Ovary (tissue), 3 donors: ENCODE data around the gene FA2H.

Experiments
- EP300 ChIP-seq: sonication (generic); formaldehyde crosslinking; IDR thresholded peaks from one replicate; pipeline ENCODE4 v1.6.1; 2017; ENCODE audit warnings: antibody characterized with exemption
- POLR2A ChIP-seq: fragments of 450-650 bp; IDR thresholded peaks from one replicate; pipeline ENCODE4 v1.6.1; 2017; ENCODE audit warnings: antibody characterized with exemption, mild to moderate bottlenecking, moderate library complexity
- TF ChIP-seq, protein P1 (sequence below), 3 donors: fragments of 450-650 bp in 2 of 3; fragments of 200-600 bp in 1 of 3; IDR thresholded peaks; one replicate each; pipeline versions ENCODE4 v1.5.1 to v1.8.0; 2016 to 2022; ENCODE audit warnings: antibody characterized with exemption in 3 of 3, mild to moderate bottlenecking in 1 of 3
- donor health status: DM: no; HTN: no; CAD: no.

DNA sequence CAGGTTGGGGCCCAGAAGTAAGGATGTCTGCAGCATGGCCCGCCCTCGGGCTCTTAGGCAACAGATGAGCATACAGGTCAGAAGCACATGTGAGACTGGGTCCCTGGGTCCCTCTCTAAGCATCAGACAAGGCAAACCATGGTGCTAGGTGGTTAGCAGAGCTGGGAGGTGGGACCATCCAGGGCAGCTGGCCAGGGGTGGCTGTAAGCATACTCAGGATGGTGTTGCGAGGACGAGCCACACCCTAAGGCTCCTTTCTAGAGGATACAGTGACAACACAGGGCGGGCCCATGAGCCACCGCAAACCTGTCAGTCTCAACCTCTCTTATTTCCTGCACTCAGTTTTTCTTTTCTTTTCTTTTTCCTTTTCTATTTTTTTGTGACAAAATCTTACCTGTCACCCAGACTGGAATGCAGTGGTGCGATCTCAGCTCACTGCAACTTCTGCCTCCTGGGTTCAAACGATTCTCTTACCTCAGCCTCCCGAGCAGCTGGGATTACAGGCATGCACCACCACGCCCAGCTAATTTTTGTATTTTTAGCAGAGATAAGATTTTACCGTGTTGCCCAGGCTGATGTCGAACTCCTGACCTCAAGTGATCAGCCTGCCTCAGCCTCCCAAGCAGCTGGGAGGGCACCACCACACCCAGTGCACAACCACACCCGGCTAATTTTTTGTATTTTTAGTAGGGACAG, 3.6 kb downstream of the FA2H start:
- TF ChIP-seq, protein P1, sequence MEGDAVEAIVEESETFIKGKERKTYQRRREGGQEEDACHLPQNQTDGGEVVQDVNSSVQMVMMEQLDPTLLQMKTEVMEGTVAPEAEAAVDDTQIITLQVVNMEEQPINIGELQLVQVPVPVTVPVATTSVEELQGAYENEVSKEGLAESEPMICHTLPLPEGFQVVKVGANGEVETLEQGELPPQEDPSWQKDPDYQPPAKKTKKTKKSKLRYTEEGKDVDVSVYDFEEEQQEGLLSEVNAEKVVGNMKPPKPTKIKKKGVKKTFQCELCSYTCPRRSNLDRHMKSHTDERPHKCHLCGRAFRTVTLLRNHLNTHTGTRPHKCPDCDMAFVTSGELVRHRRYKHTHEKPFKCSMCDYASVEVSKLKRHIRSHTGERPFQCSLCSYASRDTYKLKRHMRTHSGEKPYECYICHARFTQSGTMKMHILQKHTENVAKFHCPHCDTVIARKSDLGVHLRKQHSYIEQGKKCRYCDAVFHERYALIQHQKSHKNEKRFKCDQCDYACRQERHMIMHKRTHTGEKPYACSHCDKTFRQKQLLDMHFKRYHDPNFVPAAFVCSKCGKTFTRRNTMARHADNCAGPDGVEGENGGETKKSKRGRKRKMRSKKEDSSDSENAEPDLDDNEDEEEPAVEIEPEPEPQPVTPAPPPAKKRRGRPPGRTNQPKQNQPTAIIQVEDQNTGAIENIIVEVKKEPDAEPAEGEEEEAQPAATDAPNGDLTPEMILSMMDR (IDR thresholded peaks at IDR 0.05): no peak
- TF ChIP-seq EP300: no peak
- no peak for TF ChIP-seq POLR2A
